Activated T-cell treated with anti-CD3 and anti-CD28 coated beads, Interleukin-2, amount 50 U/mL, for 24 hours (primary cell): ENCODE results near the gene PLOD2.

Experiments used
- DNase-seq: peaks from one replicate; pipeline ENCODE4 v3.0.0-alpha.2; 2020
- H3K27ac Mint-ChIP-seq: 2 replicates; pipeline ENCODE4 v1.8.0; 2020; ENCODE audit warnings: mild to moderate bottlenecking, mixed read lengths
- H3K27me3 Mint-ChIP-seq: 2 replicates; pipeline ENCODE4 v1.8.0; 2020; ENCODE audit warnings: mixed read lengths
- H3K36me3 Mint-ChIP-seq: 2 replicates; pipeline ENCODE4 v1.8.0; 2020; ENCODE audit warnings: low read depth, mixed read lengths
- H3K4me1 Mint-ChIP-seq: 2 replicates; pipeline ENCODE4 v1.8.0; 2020; ENCODE audit warnings: low read depth, mixed read lengths
- H3K4me3 Mint-ChIP-seq: 2 replicates; pipeline ENCODE4 v1.8.0; 2020; ENCODE audit warnings: mild to moderate bottlenecking, moderate library complexity, mixed read lengths
- H3K9me3 Mint-ChIP-seq: 2 replicates; pipeline ENCODE4 v1.8.0; 2020; ENCODE audit warnings: mixed read lengths

The PLOD2 gene

DNA sequence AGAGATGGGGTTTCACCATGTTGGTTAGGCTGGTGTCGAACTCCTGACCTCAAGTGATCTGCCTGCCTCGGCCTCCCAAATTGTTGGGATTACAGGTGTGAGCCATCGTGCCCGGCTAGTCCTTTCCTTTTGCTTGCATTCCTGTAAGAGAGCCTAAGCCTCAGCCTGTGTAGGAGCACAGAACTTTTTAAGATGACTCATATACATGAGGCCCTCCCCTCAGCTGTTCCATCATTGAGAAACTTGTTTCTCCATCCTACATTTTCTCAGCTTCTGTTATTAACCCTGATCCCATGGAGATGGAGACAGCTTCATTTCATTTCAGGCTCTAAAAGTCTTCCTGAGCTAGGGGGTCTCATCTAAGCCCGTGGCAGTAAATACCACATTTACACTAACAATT lies 123.3 kb downstream of the PLOD2 start:
- no peaks in the 10 kb centered on the region for H3K9me3 Mint-ChIP-seq

DNA sequence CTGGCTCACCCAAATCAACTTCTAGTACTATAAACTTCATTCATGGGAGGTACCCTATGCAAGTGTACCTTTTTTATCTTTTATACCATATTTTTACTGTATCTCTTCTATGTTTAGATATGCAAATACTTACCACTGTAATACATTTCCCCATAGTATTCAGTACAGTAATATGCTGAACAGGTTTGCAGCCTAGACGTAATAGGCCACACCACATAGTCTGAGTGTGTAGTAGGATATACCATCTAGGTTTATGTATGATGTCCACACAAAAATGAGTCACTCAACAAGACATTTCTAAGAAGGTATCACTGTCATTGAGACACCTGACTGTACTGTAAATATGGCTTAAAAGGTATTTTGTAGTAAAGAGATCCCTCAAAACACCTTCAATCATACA lies 124.7 kb downstream of the PLOD2 start:
- Mint-ChIP-seq H3K4me1 (no peaks in the 10 kb centered on the region), H3K36me3 (no peaks in the 10 kb centered on the region), H3K9me3 (no peaks in the 10 kb centered on the region), H3K27me3 (no peaks in the 10 kb centered on the region), H3K4me3 (no peak overlapping the region), H3K27ac (no peak overlapping the region)
- no peak for DNase-seq

More for the DNA sequence above, 123.3 kb downstream of the PLOD2 start:
- Mint-ChIP-seq H3K4me3 (no peak overlapping the region), H3K4me1 (no peaks in the 10 kb centered on the region), H3K36me3 (no peaks in the 10 kb centered on the region), H3K27me3 (no peaks in the 10 kb centered on the region), H3K27ac (no peak overlapping the region)
- no peak for DNase-seq

DNA sequence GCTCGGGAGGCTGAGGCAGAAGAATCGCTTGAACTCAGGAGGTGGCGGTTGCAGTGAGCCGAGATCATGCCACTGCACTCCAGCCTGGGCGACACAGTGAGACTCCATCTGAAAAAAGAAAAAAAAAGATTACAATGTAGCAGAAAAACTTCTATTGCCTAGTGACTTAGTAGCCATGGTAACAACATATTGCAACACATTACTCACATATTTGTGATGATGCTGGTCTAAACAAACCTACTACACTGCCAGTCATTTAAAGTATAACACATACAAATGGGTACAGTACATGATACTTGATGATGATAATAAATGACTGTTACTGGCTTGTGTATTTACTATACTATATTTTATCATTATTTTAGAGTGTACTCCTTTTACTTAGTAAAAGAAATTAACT lies 125.6 kb downstream of the PLOD2 start:
- no peaks in the 10 kb centered on the region for H3K4me1 Mint-ChIP-seq
- DNase-seq: no peak
- peaks cover 4% of the 10 kb centered on the region for H3K9me3 Mint-ChIP-seq
- H3K27me3 Mint-ChIP-seq: no peaks in the 10 kb centered on the region
- H3K27ac Mint-ChIP-seq: no peak overlapping the region
- no peak overlapping the region for H3K4me3 Mint-ChIP-seq
- no peaks in the 10 kb centered on the region for H3K36me3 Mint-ChIP-seq

DNA sequence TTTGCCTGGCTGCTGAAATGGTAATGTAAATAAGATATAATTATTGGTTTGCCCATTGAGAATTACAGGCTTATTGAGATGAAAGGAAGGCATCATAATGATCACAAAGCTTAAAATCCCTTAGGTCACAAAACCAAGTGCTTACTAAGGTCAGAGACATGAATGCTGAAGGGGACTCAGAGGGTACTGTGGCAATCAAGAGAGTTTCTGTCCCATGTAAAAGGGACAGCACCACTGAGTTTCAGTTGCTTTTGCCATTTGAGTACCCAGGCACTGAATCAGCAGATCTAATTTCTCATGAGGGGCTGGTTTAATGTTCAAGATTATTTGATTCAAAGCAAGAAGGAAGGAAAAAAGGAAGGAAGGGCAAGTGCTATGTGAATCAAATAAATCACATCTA lies 127.0 kb downstream of the PLOD2 start:
- no peaks in the 10 kb centered on the region for H3K4me1 Mint-ChIP-seq
- H3K27me3 Mint-ChIP-seq: no peaks in the 10 kb centered on the region
- H3K27ac Mint-ChIP-seq: no peak overlapping the region
- no peak overlapping the region for H3K4me3 Mint-ChIP-seq
- peaks cover 9% of the 10 kb centered on the region for H3K9me3 Mint-ChIP-seq
- H3K36me3 Mint-ChIP-seq: no peaks in the 10 kb centered on the region
- DNase-seq: no peak

DNA sequence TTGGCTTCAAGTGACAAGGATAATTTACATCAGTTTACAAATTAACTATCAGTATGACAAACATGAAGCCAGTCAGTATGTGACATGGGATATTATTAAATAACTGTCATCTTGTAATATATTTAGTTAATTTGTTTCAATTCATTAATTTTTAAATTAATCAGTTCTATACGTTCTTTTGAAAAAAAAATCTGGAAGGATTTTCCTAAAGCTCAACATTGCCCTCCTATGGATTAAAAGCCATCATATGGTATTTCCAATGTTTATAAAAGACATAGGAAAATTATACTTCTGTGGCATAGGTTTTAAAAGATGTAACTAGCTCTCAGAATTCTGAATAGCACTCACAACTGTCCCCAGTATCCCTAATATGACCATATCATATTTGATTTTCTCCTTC lies 134.4 kb downstream of the PLOD2 start:
- no peak for DNase-seq
- H3K4me3 Mint-ChIP-seq: no peak overlapping the region
- H3K9me3 Mint-ChIP-seq: peaks cover 9% of the 10 kb centered on the region
- H3K4me1 Mint-ChIP-seq: no peaks in the 10 kb centered on the region
- no peaks in the 10 kb centered on the region for H3K27me3 Mint-ChIP-seq
- H3K27ac Mint-ChIP-seq: no peak overlapping the region
- no peaks in the 10 kb centered on the region for H3K36me3 Mint-ChIP-seq

DNA sequence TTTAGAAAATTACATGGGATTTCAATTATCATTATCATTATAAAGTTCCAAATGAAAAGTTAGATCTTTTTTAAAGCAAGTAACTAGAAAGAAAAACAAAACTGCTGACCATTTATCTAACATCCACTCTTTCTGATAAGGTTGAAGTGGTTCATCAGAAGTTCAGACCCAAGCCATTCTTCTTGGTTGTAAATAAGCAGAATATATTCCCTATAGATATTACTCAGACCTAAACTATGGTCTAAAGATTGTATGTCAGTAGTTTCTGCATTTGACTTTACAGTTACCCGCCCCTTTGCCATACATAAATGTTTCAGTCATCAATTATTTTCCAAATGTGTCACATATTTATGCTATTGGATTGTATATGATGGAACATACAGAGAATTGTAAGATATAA lies 136.7 kb downstream of the PLOD2 start:
- H3K27me3 Mint-ChIP-seq: no peaks in the 10 kb centered on the region
- H3K36me3 Mint-ChIP-seq: no peaks in the 10 kb centered on the region
- H3K27ac Mint-ChIP-seq: no peak overlapping the region

DNA sequence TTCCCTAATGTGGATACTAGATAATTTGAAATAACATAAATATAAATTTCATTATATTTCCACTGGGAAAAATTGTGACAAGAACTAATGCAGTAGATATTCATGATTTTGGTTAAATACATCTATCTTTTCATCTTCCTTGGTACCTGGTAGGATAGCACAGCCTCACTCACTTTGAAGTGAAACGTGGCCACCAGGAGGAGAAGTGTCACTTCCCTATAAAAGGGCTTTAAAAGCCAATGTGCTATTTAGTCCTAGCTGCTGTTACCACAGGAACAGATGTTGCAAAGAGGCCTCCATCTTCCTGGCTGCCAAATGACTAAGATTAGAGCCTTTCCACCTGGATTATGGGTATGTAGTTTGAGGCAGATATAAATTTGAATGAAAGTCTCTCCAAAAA lies 140.0 kb downstream of the PLOD2 start:
- Mint-ChIP-seq H3K4me3 (no peak overlapping the region), H3K36me3 (no peaks in the 10 kb centered on the region), H3K27me3 (no peaks in the 10 kb centered on the region), H3K4me1 (no peaks in the 10 kb centered on the region), H3K27ac (no peak overlapping the region), H3K9me3 (peaks cover 5% of the 10 kb centered on the region)
- DNase-seq: no peak

More for the DNA sequence above, 136.7 kb downstream of the PLOD2 start:
- H3K4me3 Mint-ChIP-seq: no peak overlapping the region
- no peaks in the 10 kb centered on the region for H3K4me1 Mint-ChIP-seq
- DNase-seq: no peak
- H3K9me3 Mint-ChIP-seq: no peaks in the 10 kb centered on the region

DNA sequence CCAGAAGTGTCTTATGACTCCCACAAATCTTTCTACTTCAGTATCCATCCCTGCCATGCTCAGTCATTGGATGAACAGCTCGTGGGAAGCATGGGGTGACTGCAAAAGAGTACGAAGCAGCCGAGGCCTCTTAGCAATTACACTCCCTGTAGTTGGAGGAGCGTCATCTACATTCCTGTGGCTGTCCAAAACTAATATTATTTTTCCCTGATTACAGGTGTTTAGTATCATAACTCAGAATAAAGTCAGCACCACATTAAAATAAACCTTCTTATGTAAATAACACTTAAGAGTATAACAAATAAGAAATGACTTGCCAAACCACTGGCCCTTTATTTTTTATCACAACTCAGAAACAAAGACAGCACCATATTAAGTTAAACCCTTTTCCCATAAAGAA lies 141.5 kb downstream of the PLOD2 start:
- Mint-ChIP-seq H3K4me3 (no peak overlapping the region), H3K36me3 (no peaks in the 10 kb centered on the region), H3K9me3 (peaks cover 5% of the 10 kb centered on the region), H3K27ac (no peak overlapping the region), H3K4me1 (no peaks in the 10 kb centered on the region), H3K27me3 (no peaks in the 10 kb centered on the region)
- DNase-seq: no peak
